Thymus (tissue), 11 donors: ENCODE measurements around the gene GHR. TPM values are rescaled to one million over a fixed set of nuclear protein-coding genes. Genes with fewer than 3 reads are reported as not detected.

Experiments used
- DNase-seq, 9 donors: peaks; one replicate each; pipeline ENCODE4 v3.0.0-alpha.2; 2013; ENCODE audit warnings: low spot score in 9 of 9, low read depth in 6 of 9, missing footprints in 1 of 9
- H3K27ac ChIP-seq, 2 donors: one replicate each; pipeline ENCODE4 v1.5.1; 2013; ENCODE audit warnings: control low read depth in 1 of 2, low read depth in 1 of 2, low read length in 1 of 2, mild to moderate bottlenecking in 1 of 2, moderate library complexity in 1 of 2
- H3K27me3 ChIP-seq, 2 donors: one replicate each; pipeline ENCODE4 v1.5.1; 2013; ENCODE audit warnings: low read length in 1 of 2; ENCODE audit not compliant: control insufficient read depth in 2 of 2, insufficient read depth in 1 of 2
- H3K36me3 ChIP-seq, 2 donors: one replicate each; pipeline ENCODE4 v1.5.1; 2013; ENCODE audit warnings: low read length in 1 of 2, mild to moderate bottlenecking in 1 of 2, moderate library complexity in 1 of 2; ENCODE audit not compliant: control insufficient read depth in 2 of 2, insufficient read depth in 2 of 2
- H3K4me1 ChIP-seq, 2 donors: one replicate each; pipeline ENCODE4 v1.5.1; 2013; ENCODE audit warnings: low read length in 2 of 2; ENCODE audit not compliant: control insufficient read depth in 2 of 2, insufficient read depth in 2 of 2
- H3K4me3 ChIP-seq, 2 donors: one replicate each; pipeline ENCODE4 v1.5.1; 2013; ENCODE audit warnings: low read length in 2 of 2, control low read depth in 1 of 2, mild to moderate bottlenecking in 1 of 2
- H3K9me3 ChIP-seq, 2 donors: one replicate each; pipeline ENCODE4 v1.5.1; 2013; ENCODE audit warnings: low read length in 1 of 2, mild to moderate bottlenecking in 1 of 2; ENCODE audit not compliant: control insufficient read depth in 2 of 2, insufficient read depth in 1 of 2
- WGBS: extraction: QIAGEN DNeasy Blood & Tissue Kit; methylation state at CpG from one replicate; pipeline ENCODE4 v1.1.7; 2013; 5-methylcytosine and 5-hydroxymethylcytosine counted together
- polyA plus RNA-seq: library from polyadenylated mRNA; stranded (reverse); fragments of 200-250 nt; gene quantifications from one replicate; pipeline ENCODE4 v1.2.3, GENCODE V29; 2013
- total RNA-seq: library from RNA; stranded (reverse); fragments of 120-200 nt; gene quantifications from one replicate; pipeline ENCODE4 v1.2.4, GENCODE V29; 2013
- donor health status: healthy.

Gene GHR
- total and polyA plus RNA-seq, 2 donors = 1.8 to 4.5 TPM

DNA sequence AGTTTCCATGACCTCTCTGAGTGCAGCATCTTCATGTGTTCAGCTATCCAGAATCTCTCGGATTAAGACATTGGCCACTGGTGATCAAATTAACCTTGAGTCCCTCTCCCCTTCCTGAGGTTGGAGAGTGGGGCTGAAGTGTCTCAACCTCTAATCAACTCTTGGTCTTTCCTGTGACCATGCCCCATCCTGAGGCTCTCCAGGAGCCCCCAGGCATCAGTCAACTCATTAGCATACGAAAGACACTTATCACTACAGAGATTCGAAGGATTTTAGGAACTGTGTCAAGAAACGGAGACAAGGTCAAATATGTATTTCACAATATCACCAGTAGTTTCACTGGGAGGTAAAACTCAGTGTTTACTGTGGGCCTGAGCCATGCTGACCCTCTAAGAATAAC lies 203.2 kb downstream of the GHR start:
- H3K36me3 ChIP-seq = no peaks in the 10 kb centered on the region
- DNase-seq = no peak
- H3K27me3 ChIP-seq = no peaks in the 10 kb centered on the region
- no peaks in the 10 kb centered on the region for H3K9me3 ChIP-seq
- H3K4me1 ChIP-seq = no peaks in the 10 kb centered on the region
- peak overlapping the region in 1 of 2 donors; percentile 24 for H3K27ac ChIP-seq
- 94% methylated on average over 4 of the region's 4 CpGs for WGBS
- H3K4me3 ChIP-seq = no peak overlapping the region

DNA sequence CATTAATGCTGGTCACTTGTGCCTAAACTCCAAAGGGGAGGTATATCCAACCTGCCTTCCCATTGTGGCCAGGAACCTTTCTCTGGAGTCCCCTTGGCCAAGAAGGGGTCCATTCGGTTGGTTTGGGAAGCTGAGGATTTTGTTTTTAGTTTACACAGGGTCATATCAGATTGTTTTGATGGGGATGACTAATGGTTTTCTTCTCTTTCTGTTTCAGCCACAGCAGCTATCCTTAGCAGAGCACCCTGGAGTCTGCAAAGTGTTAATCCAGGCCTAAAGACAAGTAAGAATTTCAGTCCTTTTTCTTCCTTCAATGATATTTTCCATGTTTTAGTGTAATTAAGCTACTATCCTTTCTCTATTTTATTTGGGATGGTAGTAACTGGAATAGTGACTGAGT lies 205.6 kb downstream of the GHR start:
- no peaks in the 10 kb centered on the region for H3K9me3 ChIP-seq
- no peak overlapping the region for H3K27ac ChIP-seq
- DNase-seq = no peak
- no peaks in the 10 kb centered on the region for H3K27me3 ChIP-seq
- no peak overlapping the region for H3K4me3 ChIP-seq
- 72% methylated on average over 1 of the region's 1 CpG for WGBS
- no peaks in the 10 kb centered on the region for H3K4me1 ChIP-seq
- H3K36me3 ChIP-seq = no peaks in the 10 kb centered on the region

DNA sequence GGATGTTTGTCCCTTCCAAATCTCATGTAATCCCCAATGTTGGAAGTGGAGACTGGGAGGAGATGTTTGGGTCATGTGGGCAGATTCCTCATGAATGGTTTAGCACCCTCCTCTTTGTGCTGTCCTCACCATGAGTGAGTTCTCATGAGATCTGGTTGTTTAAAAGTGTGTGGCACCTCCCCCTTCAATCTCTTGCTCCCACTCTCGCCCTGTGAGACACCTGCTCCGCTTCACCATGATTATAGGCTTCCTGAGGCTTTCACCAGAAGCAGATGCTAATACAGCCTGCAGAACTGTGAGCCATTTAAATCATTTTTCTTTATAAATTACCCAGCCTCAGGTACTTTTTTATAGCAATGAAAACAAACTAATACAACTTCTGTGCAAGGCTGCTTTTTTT lies 206.0 kb downstream of the GHR start:
- no peak overlapping the region for H3K4me3 ChIP-seq
- WGBS = 85% methylated on average over 2 of the region's 2 CpGs
- no peak for DNase-seq
- H3K27ac ChIP-seq = no peak overlapping the region
- H3K36me3 ChIP-seq = no peaks in the 10 kb centered on the region
- H3K9me3 ChIP-seq = no peaks in the 10 kb centered on the region
- no peaks in the 10 kb centered on the region for H3K27me3 ChIP-seq
- H3K4me1 ChIP-seq = no peaks in the 10 kb centered on the region

DNA sequence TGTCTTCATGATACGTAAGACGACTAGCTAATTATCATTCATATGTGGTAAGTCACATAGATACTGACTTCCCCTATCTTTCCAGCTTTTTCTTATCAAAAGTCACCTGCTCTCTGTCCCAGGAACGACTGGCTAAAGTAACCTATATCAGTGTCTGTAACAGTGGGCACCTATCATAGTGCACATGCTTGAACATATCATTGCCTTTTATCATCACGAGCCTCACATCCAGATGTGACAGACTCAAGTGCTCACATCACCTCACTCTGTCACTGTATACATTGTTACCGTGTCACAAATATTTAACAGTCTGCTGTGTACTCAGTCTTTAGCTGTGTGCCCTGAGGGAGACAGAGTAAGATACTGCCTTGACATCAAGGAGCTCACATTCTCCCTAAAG lies 208.0 kb downstream of the GHR start:
- Histone ChIP-seq H3K9me3 (no peaks in the 10 kb centered on the region), H3K36me3 (no peaks in the 10 kb centered on the region), H3K4me3 (no peak overlapping the region), H3K27ac (no peak overlapping the region), H3K4me1 (no peaks in the 10 kb centered on the region), H3K27me3 (no peaks in the 10 kb centered on the region)
- WGBS = 92% methylated on average over 5 of the region's 5 CpGs
- no peak for DNase-seq

DNA sequence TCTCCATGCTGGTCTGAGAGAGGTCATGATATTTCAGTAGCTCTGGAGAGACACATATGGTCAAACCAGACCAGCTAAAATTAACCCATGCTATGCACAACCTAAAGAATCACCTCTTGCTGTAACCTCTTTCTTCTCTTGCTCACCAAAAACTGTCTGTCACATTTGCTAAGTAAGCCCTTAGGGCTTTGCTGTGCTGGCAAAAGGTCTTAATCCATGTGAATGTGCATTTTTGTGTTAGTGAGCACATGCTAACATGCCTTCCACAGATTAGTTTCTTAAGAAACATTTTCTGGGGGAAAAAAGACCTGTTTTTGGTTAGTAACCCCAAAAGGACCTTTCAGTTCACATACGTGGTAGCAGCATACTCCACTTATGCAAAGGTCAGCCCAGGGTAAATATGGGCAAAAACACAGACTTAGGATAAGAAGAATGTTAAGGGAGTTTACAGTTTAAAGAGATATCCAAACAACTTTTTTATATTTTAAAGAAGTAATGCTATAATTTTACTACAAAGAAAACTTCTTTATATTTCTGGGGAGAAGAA lies 209.2 kb downstream of the GHR start:
- H3K9me3 ChIP-seq = no peaks in the 10 kb centered on the region
- no peak for DNase-seq
- no peaks in the 10 kb centered on the region for H3K27me3 ChIP-seq
- no peaks in the 10 kb centered on the region for H3K36me3 ChIP-seq
- H3K27ac ChIP-seq = no peak overlapping the region
- 90% methylated on average over 1 of the region's 1 CpG for WGBS
- no peak overlapping the region for H3K4me3 ChIP-seq
- no peaks in the 10 kb centered on the region for H3K4me1 ChIP-seq

DNA sequence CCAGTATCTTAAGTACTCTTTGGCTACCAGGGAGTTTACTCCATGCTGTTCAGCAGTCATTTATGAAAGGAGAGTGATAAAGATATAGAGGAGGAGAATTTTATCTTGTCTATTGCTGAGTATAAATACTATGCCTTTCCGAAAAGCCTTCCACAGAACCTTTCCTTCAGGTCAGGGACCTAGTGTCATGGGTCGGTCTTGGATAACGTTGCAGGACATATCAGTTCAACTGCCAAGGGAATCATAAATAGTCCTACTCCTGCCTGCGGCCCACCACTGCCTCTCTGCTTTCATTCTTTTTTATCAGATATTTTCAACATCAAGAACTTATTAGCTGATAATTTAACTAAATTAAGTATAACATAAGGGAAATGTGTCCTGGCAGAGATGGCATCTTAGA lies 211.3 kb downstream of the GHR start:
- no peaks in the 10 kb centered on the region for H3K36me3 ChIP-seq
- H3K4me3 ChIP-seq = no peak overlapping the region
- H3K9me3 ChIP-seq = no peaks in the 10 kb centered on the region
- no peaks in the 10 kb centered on the region for H3K27me3 ChIP-seq
- H3K4me1 ChIP-seq = no peaks in the 10 kb centered on the region
- no peak for DNase-seq
- WGBS = 95% methylated on average over 4 of the region's 4 CpGs
- H3K27ac ChIP-seq = no peak overlapping the region

DNA sequence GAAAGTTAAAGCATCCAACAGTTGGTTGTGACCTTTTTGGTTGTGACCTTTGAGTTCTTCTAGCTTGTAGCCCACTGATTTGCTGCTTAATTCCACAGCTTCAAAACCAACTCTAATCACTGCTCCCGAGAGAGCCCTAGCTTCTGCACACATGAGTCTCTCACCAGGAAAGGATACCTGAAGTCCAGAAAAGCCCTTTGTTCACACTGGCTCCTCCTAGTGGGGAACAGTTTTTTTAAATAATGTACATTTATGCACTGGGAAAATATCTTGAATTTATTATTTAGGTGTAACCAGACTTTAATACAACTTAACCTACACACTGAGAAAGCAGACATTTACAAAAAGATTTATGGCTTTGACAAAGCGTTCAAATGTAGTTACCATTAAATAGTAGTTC lies 213.2 kb downstream of the GHR start:
- no peaks in the 10 kb centered on the region for H3K4me1 ChIP-seq
- no peak overlapping the region for H3K27ac ChIP-seq
- no peaks in the 10 kb centered on the region for H3K36me3 ChIP-seq
- H3K4me3 ChIP-seq = no peak overlapping the region
- no peaks in the 10 kb centered on the region for H3K27me3 ChIP-seq
- DNase-seq = no peak
- no peaks in the 10 kb centered on the region for H3K9me3 ChIP-seq
- WGBS = 81% methylated on average over 2 of the region's 2 CpGs

DNA sequence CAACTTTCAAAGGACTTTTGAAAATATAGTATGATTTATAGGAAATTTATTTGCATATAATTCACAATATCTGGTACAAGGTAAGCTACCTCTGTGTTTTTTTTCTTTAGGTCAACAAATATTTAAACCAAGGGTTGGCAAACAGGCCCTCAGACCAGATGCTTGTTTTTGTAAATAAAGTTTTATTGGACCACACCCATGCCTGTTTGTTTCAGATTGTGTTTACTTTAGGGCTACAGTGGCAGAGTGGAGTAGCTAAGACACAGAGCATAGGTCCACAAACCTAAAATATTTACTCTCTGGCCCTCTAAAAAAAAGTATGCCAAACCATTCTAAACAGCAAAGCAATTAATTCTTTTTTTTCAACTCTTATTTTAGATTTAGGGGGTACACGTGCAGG lies 213.7 kb downstream of the GHR start:
- DNase-seq = no peak
- Histone ChIP-seq H3K9me3 (no peaks in the 10 kb centered on the region), H3K27ac (no peak overlapping the region), H3K4me1 (no peaks in the 10 kb centered on the region), H3K4me3 (no peak overlapping the region), H3K36me3 (no peaks in the 10 kb centered on the region), H3K27me3 (no peaks in the 10 kb centered on the region)
- WGBS = 97% methylated on average over 1 of the region's 1 CpG

DNA sequence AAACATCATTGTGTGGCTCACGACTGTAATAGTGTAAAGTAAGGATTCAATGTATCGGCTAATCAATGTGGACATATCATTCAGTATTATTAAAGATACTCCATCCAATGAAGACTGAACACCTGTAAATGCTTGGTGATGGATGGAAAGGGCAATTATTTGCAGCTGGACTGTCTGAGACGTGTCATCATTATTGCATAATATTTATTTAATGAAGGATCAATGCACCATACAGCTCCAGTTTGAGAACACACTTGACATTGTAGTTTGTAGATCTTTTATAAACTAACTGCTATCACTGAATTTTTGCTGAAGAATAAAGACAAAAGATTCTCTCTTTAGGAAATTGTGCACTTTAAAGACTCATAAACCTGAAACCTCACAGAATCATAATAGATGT lies 215.7 kb downstream of the GHR start:
- no peak overlapping the region for H3K4me3 ChIP-seq
- H3K27me3 ChIP-seq = no peaks in the 10 kb centered on the region
- DNase-seq = no peak
- H3K4me1 ChIP-seq = no peaks in the 10 kb centered on the region
- no peaks in the 10 kb centered on the region for H3K9me3 ChIP-seq
- WGBS = 95% methylated on average over 3 of the region's 3 CpGs
- H3K27ac ChIP-seq = no peak overlapping the region
- H3K36me3 ChIP-seq = no peaks in the 10 kb centered on the region

DNA sequence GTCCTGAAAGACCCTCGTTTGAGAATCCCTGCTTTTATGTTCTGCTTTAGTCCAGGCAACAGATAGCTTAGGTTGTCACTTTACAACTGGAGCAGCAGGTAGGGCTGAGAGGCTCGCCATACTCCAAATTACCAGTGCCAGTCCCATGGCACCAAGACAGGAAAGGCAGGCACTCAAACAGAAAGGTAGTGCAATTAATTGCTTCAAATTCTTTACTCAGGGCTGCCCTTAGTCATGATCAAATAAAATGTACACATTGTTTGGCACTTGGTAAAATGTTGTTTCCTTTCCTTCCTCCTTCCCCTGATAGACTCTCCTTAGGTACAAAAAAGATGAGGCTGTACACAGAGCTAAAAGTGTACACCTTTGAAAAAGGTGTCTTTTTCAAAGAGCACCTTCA lies 217.6 kb downstream of the GHR start:
- Histone ChIP-seq H3K4me1 (no peaks in the 10 kb centered on the region), H3K4me3 (no peak overlapping the region), H3K27ac (no peak overlapping the region), H3K36me3 (no peaks in the 10 kb centered on the region), H3K9me3 (no peaks in the 10 kb centered on the region), H3K27me3 (no peaks in the 10 kb centered on the region)
- no peak for DNase-seq
- whole genome bisulfite sequencing = 94% methylated on average over 2 of the region's 2 CpGs
